GM21529 (cell line): Measurements from ENCODE around the gene SLC16A10.
"Not testable (repeated sequence)": the region's sequence is repeated elsewhere in the genome, so short reads cannot be mapped to it uniquely, and the experiment has no call there.

Source experiments
- ATAC-seq: cut with Tn5 transposase; IDR thresholded peaks from one replicate; pipeline ENCODE4 v1.9.1; 2021; ENCODE audit not compliant: unreplicated experiment

The SLC16A10 gene

GRCh38 chr6:111211411-111212030, 124.2 kb downstream of the SLC16A10 start:
- no peak for ATAC-seq

- no peak for ATAC-seq
Measured at GRCh38 chr6:111212625-111213024, 125.3 kb downstream of the SLC16A10 start.

GRCh38 chr6:111215131-111215530, 127.8 kb downstream of the SLC16A10 start:
- no peak for ATAC-seq

GRCh38 chr6:111219785-111220184, 132.5 kb downstream of the SLC16A10 start:
- no peak for ATAC-seq

- ATAC-seq = no peak
Measured at GRCh38 chr6:111220383-111221031, 133.2 kb downstream of the SLC16A10 start.

- no peak for ATAC-seq
Measured at GRCh38 chr6:111221804-111222203, 134.5 kb downstream of the SLC16A10 start.

GRCh38 chr6:111222341-111222740, 135.0 kb downstream of the SLC16A10 start:
- ATAC-seq = peak; percentile 81

- ATAC-seq = no peak
Measured at GRCh38 chr6:111228094-111228493, 140.8 kb downstream of the SLC16A10 start.

- ATAC-seq = no peak
Measured at GRCh38 chr6:111230351-111231089, 143.2 kb downstream of the SLC16A10 start.

- ATAC-seq = no peak
Measured at GRCh38 chr6:111231090-111231459, 143.8 kb downstream of the SLC16A10 start.

GRCh38 chr6:111237852-111238251, 150.5 kb downstream of the SLC16A10 start:
- no peak for ATAC-seq

- ATAC-seq = no peak
Measured at GRCh38 chr6:111238464-111239119, 151.3 kb downstream of the SLC16A10 start.

- ATAC-seq = no peak
Measured at GRCh38 chr6:111239461-111239860, 152.2 kb downstream of the SLC16A10 start.

- no peak for ATAC-seq
Measured at GRCh38 chr6:111242452-111242851, 155.1 kb downstream of the SLC16A10 start.

GRCh38 chr6:111243095-111243494, 155.8 kb downstream of the SLC16A10 start:
- ATAC-seq = no peak

GRCh38 chr6:111248789-111249188, 161.5 kb downstream of the SLC16A10 start:
- no peak for ATAC-seq

- no peak for ATAC-seq
Measured at GRCh38 chr6:111250791-111251354, 163.6 kb downstream of the SLC16A10 start.

- ATAC-seq = no peak
Measured at GRCh38 chr6:111252726-111253125, 165.4 kb downstream of the SLC16A10 start.

- ATAC-seq = no peak
Measured at GRCh38 chr6:111254004-111254778, 166.9 kb downstream of the SLC16A10 start.

- no peak for ATAC-seq
Measured at GRCh38 chr6:111254779-111255166, 167.5 kb downstream of the SLC16A10 start.

GRCh38 chr6:111255838-111256237, 168.5 kb downstream of the SLC16A10 start:
- not testable (repeated sequence) for ATAC-seq
